CD4-positive, alpha-beta T cell treated with Interleukin-4 for 1 hour (primary cell): Measurements from ENCODE around the gene MDC1.
"Not testable (repeated sequence)": the region's sequence is repeated elsewhere in the genome, so short reads cannot be mapped to it uniquely, and the experiment has no call there.

ENCODE experiments used
- DNase-seq, 2 donors: peaks; one replicate each; pipeline ENCODE4 v3.0.0-alpha.2; 2020 to 2022

The MDC1 gene

GRCh38 chr6:30717129-30717844, at the start of gene MDC1:
MDC1 (minus strand) TSS chr6:30717281; CDS start chr6:30715175, 2,106 bp downstream.
- peak; percentile 100 for DNase-seq

- no peak for DNase-seq
Measured at GRCh38 chr6:30766461-30767157, 49.5 kb upstream of the MDC1 start.

GRCh38 chr6:30765495-30765894, 48.4 kb upstream of the MDC1 start:
- DNase-seq = not testable (repeated sequence)

- not testable (repeated sequence) for DNase-seq
Measured at GRCh38 chr6:30764490-30765043, 47.5 kb upstream of the MDC1 start.

GRCh38 chr6:30763618-30764489, 46.8 kb upstream of the MDC1 start:
- DNase-seq = no peak

- no peak for DNase-seq
Measured at GRCh38 chr6:30763155-30763617, 46.1 kb upstream of the MDC1 start.

GRCh38 chr6:30761791-30762429, 44.8 kb upstream of the MDC1 start:
- DNase-seq = no peak

GRCh38 chr6:30760549-30760948, 43.5 kb upstream of the MDC1 start:
- no peak for DNase-seq

- no peak for DNase-seq
Measured at GRCh38 chr6:30759575-30760239, 42.6 kb upstream of the MDC1 start.

- no peak for DNase-seq
Measured at GRCh38 chr6:30757261-30757904, 40.3 kb upstream of the MDC1 start.

GRCh38 chr6:30756405-30757003, 39.4 kb upstream of the MDC1 start:
- not testable (repeated sequence) for DNase-seq

- DNase-seq = no peak
Measured at GRCh38 chr6:30754631-30755030, 37.5 kb upstream of the MDC1 start.

- DNase-seq = peak in 1 of 2 donors; percentile 56
Measured at GRCh38 chr6:30752157-30752927, 35.3 kb upstream of the MDC1 start.

GRCh38 chr6:30750379-30750668, 33.2 kb upstream of the MDC1 start:
- DNase-seq = no peak

GRCh38 chr6:30749554-30750378, 32.7 kb upstream of the MDC1 start:
- no peak for DNase-seq

- DNase-seq = no peak
Measured at GRCh38 chr6:30748851-30749540, 31.9 kb upstream of the MDC1 start.

GRCh38 chr6:30747902-30748769, 31.1 kb upstream of the MDC1 start:
- no peak for DNase-seq

- DNase-seq = no peak
Measured at GRCh38 chr6:30747300-30747687, 30.2 kb upstream of the MDC1 start.
